ENCODE measurements around the gene PTPN3.
"Not testable (repeated sequence)": the region's sequence is repeated elsewhere in the genome, so short reads cannot be mapped to it uniquely, and the experiment has no call there.

The PTPN3 gene

GRCh38 chr9:109520475-109521132, 22.5 kb upstream of the PTPN3 start:
- no peaks in the 10 kb centered on the region for H3K36me3 ChIP-seq (ENCODE audit: control insufficient read depth in 1 of 2, insufficient read depth in 2 of 2, low read length in 2 of 2)
- H3K4me1 ChIP-seq (ENCODE audit: control insufficient read depth in 1 of 2, insufficient read depth in 2 of 2, low read length in 2 of 2): no peaks in the 10 kb centered on the region
- no peak overlapping the region for H3K9ac ChIP-seq (ENCODE audit: low read depth in 1 of 2, low read length in 2 of 2)
- no peaks in the 10 kb centered on the region for H3K9me3 ChIP-seq (ENCODE audit: control insufficient read depth in 1 of 2, low read length in 2 of 2)
- no peak overlapping the region for H3K27ac ChIP-seq (ENCODE audit: low read depth, low read length)
- H3K27me3 ChIP-seq (ENCODE audit: control insufficient read depth in 1 of 2, insufficient read depth in 2 of 2, low read length in 2 of 2): no peaks in the 10 kb centered on the region
- H3K4me3 ChIP-seq (ENCODE audit: low read depth in 1 of 2, low read length in 2 of 2): no peak overlapping the region

- Histone ChIP-seq H3K9ac (ENCODE audit: low read depth in 1 of 2, low read length in 2 of 2) (no peak overlapping the region), H3K27ac (ENCODE audit: low read depth, low read length) (no peak overlapping the region), H3K9me3 (ENCODE audit: control insufficient read depth in 1 of 2, low read length in 2 of 2) (no peaks in the 10 kb centered on the region), H3K4me1 (ENCODE audit: control insufficient read depth in 1 of 2, insufficient read depth in 2 of 2, low read length in 2 of 2) (no peaks in the 10 kb centered on the region), H3K36me3 (ENCODE audit: control insufficient read depth in 1 of 2, insufficient read depth in 2 of 2, low read length in 2 of 2) (no peaks in the 10 kb centered on the region), H3K4me3 (ENCODE audit: low read depth in 1 of 2, low read length in 2 of 2) (no peak overlapping the region), H3K27me3 (ENCODE audit: control insufficient read depth in 1 of 2, insufficient read depth in 2 of 2, low read length in 2 of 2) (no peaks in the 10 kb centered on the region)
These were observed 21.3 kb upstream of the PTPN3 start for GRCh38 chr9:109519366-109519765.

GRCh38 chr9:109518621-109519335, 20.7 kb upstream of the PTPN3 start:
- Histone ChIP-seq H3K9ac (ENCODE audit: low read depth in 1 of 2, low read length in 2 of 2) (no peak overlapping the region), H3K27ac (ENCODE audit: low read depth, low read length) (no peak overlapping the region), H3K4me3 (ENCODE audit: low read depth in 1 of 2, low read length in 2 of 2) (no peak overlapping the region), H3K36me3 (ENCODE audit: control insufficient read depth in 1 of 2, insufficient read depth in 2 of 2, low read length in 2 of 2) (no peaks in the 10 kb centered on the region), H3K9me3 (ENCODE audit: control insufficient read depth in 1 of 2, low read length in 2 of 2) (no peaks in the 10 kb centered on the region), H3K27me3 (ENCODE audit: control insufficient read depth in 1 of 2, insufficient read depth in 2 of 2, low read length in 2 of 2) (no peaks in the 10 kb centered on the region), H3K4me1 (ENCODE audit: control insufficient read depth in 1 of 2, insufficient read depth in 2 of 2, low read length in 2 of 2) (no peaks in the 10 kb centered on the region)

- Histone ChIP-seq H3K27ac (ENCODE audit: low read depth, low read length) (no peak overlapping the region), H3K4me1 (ENCODE audit: control insufficient read depth in 1 of 2, insufficient read depth in 2 of 2, low read length in 2 of 2) (no peaks in the 10 kb centered on the region), H3K36me3 (ENCODE audit: control insufficient read depth in 1 of 2, insufficient read depth in 2 of 2, low read length in 2 of 2) (no peaks in the 10 kb centered on the region), H3K27me3 (ENCODE audit: control insufficient read depth in 1 of 2, insufficient read depth in 2 of 2, low read length in 2 of 2) (no peaks in the 10 kb centered on the region), H3K9me3 (ENCODE audit: control insufficient read depth in 1 of 2, low read length in 2 of 2) (no peaks in the 10 kb centered on the region), H3K9ac (ENCODE audit: low read depth in 1 of 2, low read length in 2 of 2) (no peak overlapping the region), H3K4me3 (ENCODE audit: low read depth in 1 of 2, low read length in 2 of 2) (no peak overlapping the region)
These were observed 19.8 kb upstream of the PTPN3 start for GRCh38 chr9:109517901-109518377.

GRCh38 chr9:109513871-109514270, 15.8 kb upstream of the PTPN3 start:
- H3K4me1 ChIP-seq (ENCODE audit: control insufficient read depth in 1 of 2, insufficient read depth in 2 of 2, low read length in 2 of 2): no peaks in the 10 kb centered on the region
- H3K9ac ChIP-seq (ENCODE audit: low read depth in 1 of 2, low read length in 2 of 2): no peak overlapping the region
- no peaks in the 10 kb centered on the region for H3K27me3 ChIP-seq (ENCODE audit: control insufficient read depth in 1 of 2, insufficient read depth in 2 of 2, low read length in 2 of 2)
- no peaks in the 10 kb centered on the region for H3K9me3 ChIP-seq (ENCODE audit: control insufficient read depth in 1 of 2, low read length in 2 of 2)
- H3K4me3 ChIP-seq (ENCODE audit: low read depth in 1 of 2, low read length in 2 of 2): no peak overlapping the region
- H3K36me3 ChIP-seq (ENCODE audit: control insufficient read depth in 1 of 2, insufficient read depth in 2 of 2, low read length in 2 of 2): no peaks in the 10 kb centered on the region
- H3K27ac ChIP-seq (ENCODE audit: low read depth, low read length): no peak overlapping the region

- no peak overlapping the region for H3K9ac ChIP-seq (ENCODE audit: low read depth in 1 of 2, low read length in 2 of 2)
- no peaks in the 10 kb centered on the region for H3K9me3 ChIP-seq (ENCODE audit: control insufficient read depth in 1 of 2, low read length in 2 of 2)
- no peaks in the 10 kb centered on the region for H3K36me3 ChIP-seq (ENCODE audit: control insufficient read depth in 1 of 2, insufficient read depth in 2 of 2, low read length in 2 of 2)
- H3K27ac ChIP-seq (ENCODE audit: low read depth, low read length): no peak overlapping the region
- no peaks in the 10 kb centered on the region for H3K4me1 ChIP-seq (ENCODE audit: control insufficient read depth in 1 of 2, insufficient read depth in 2 of 2, low read length in 2 of 2)
- peaks cover 0 to 3% of the 10 kb centered on the region in 2 donors for H3K27me3 ChIP-seq (ENCODE audit: control insufficient read depth in 1 of 2, insufficient read depth in 2 of 2, low read length in 2 of 2)
- H3K4me3 ChIP-seq (ENCODE audit: low read depth in 1 of 2, low read length in 2 of 2): no peak overlapping the region
These were observed 14.2 kb upstream of the PTPN3 start for GRCh38 chr9:109512170-109512756.

- H3K36me3 ChIP-seq (ENCODE audit: control insufficient read depth in 1 of 2, insufficient read depth in 2 of 2, low read length in 2 of 2): no peaks in the 10 kb centered on the region
These were observed 12.4 kb upstream of the PTPN3 start for GRCh38 chr9:109510506-109510905.

GRCh38 chr9:109510042-109510441, 11.9 kb upstream of the PTPN3 start:
- not testable (repeated sequence) for H3K27me3 ChIP-seq (ENCODE audit: control insufficient read depth in 1 of 2, insufficient read depth in 2 of 2, low read length in 2 of 2); H3K4me3 ChIP-seq (ENCODE audit: low read depth in 1 of 2, low read length in 2 of 2); H3K9me3 ChIP-seq (ENCODE audit: control insufficient read depth in 1 of 2, low read length in 2 of 2); H3K4me1 ChIP-seq (ENCODE audit: control insufficient read depth in 1 of 2, insufficient read depth in 2 of 2, low read length in 2 of 2); H3K36me3 ChIP-seq (ENCODE audit: control insufficient read depth in 1 of 2, insufficient read depth in 2 of 2, low read length in 2 of 2); H3K9ac ChIP-seq (ENCODE audit: low read depth in 1 of 2, low read length in 2 of 2); H3K27ac ChIP-seq (ENCODE audit: low read depth, low read length)

More at GRCh38 chr9:109510506-109510905, 12.4 kb upstream of the PTPN3 start:
- Histone ChIP-seq H3K27ac (ENCODE audit: low read depth, low read length) (no peak overlapping the region), H3K9me3 (ENCODE audit: control insufficient read depth in 1 of 2, low read length in 2 of 2) (no peaks in the 10 kb centered on the region), H3K4me3 (ENCODE audit: low read depth in 1 of 2, low read length in 2 of 2) (no peak overlapping the region), H3K4me1 (ENCODE audit: control insufficient read depth in 1 of 2, insufficient read depth in 2 of 2, low read length in 2 of 2) (no peaks in the 10 kb centered on the region), H3K27me3 (ENCODE audit: control insufficient read depth in 1 of 2, insufficient read depth in 2 of 2, low read length in 2 of 2) (peaks cover 0 to 4% of the 10 kb centered on the region in 2 donors), H3K9ac (ENCODE audit: low read depth in 1 of 2, low read length in 2 of 2) (no peak overlapping the region)

GRCh38 chr9:109509611-109510010, 11.5 kb upstream of the PTPN3 start:
- no peak overlapping the region for H3K27ac ChIP-seq (ENCODE audit: low read depth, low read length)
- no peak overlapping the region for H3K4me3 ChIP-seq (ENCODE audit: low read depth in 1 of 2, low read length in 2 of 2)
- no peaks in the 10 kb centered on the region for H3K9me3 ChIP-seq (ENCODE audit: control insufficient read depth in 1 of 2, low read length in 2 of 2)
- peaks cover 0 to 4% of the 10 kb centered on the region in 2 donors for H3K27me3 ChIP-seq (ENCODE audit: control insufficient read depth in 1 of 2, insufficient read depth in 2 of 2, low read length in 2 of 2)
- H3K9ac ChIP-seq (ENCODE audit: low read depth in 1 of 2, low read length in 2 of 2): no peak overlapping the region
- H3K4me1 ChIP-seq (ENCODE audit: control insufficient read depth in 1 of 2, insufficient read depth in 2 of 2, low read length in 2 of 2): no peaks in the 10 kb centered on the region
- H3K36me3 ChIP-seq (ENCODE audit: control insufficient read depth in 1 of 2, insufficient read depth in 2 of 2, low read length in 2 of 2): no peaks in the 10 kb centered on the region

- no peaks in the 10 kb centered on the region for H3K4me1 ChIP-seq (ENCODE audit: control insufficient read depth in 1 of 2, insufficient read depth in 2 of 2, low read length in 2 of 2)
- H3K9ac ChIP-seq (ENCODE audit: low read depth in 1 of 2, low read length in 2 of 2): no peak overlapping the region
- H3K9me3 ChIP-seq (ENCODE audit: control insufficient read depth in 1 of 2, low read length in 2 of 2): no peaks in the 10 kb centered on the region
- H3K27ac ChIP-seq (ENCODE audit: low read depth, low read length): no peak overlapping the region
- H3K36me3 ChIP-seq (ENCODE audit: control insufficient read depth in 1 of 2, insufficient read depth in 2 of 2, low read length in 2 of 2): no peaks in the 10 kb centered on the region
- H3K4me3 ChIP-seq (ENCODE audit: low read depth in 1 of 2, low read length in 2 of 2): no peak overlapping the region
- peaks cover 0 to 4% of the 10 kb centered on the region in 2 donors for H3K27me3 ChIP-seq (ENCODE audit: control insufficient read depth in 1 of 2, insufficient read depth in 2 of 2, low read length in 2 of 2)
These were observed 9.3 kb upstream of the PTPN3 start for GRCh38 chr9:109507421-109507838.

Data from duodenal mucosa (tissue), 2 donors.